ENCODE data around the gene DPEP2.

DNA sequence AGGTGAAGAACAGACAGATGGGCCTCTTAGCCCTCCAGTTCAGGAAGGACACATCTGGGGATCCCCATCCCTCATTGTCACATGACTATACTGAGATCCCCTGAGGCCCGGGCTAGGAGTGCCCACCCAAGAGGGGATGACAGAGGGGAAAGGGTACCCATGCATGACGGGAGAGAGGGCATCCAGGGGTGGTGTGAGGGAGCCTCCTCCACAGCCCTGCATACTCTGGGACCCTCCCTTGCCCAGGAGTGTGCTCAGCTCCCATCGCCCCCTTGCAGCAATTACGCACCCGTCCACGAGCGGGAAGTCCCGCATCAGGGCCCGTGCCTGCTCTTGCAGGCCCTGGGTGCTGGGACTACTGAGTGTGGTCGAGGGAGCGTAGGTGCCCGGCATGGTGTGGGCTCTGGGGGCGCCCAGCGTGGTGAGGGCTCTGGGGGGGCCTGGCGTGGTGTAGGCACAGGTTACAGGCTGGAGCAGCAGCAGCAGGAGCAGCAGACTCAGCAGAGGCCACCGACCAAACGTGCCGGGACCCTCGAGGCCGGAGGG, 6.5 kb downstream of the DPEP2 start:
- TF ChIP-seq, protein P1, sequence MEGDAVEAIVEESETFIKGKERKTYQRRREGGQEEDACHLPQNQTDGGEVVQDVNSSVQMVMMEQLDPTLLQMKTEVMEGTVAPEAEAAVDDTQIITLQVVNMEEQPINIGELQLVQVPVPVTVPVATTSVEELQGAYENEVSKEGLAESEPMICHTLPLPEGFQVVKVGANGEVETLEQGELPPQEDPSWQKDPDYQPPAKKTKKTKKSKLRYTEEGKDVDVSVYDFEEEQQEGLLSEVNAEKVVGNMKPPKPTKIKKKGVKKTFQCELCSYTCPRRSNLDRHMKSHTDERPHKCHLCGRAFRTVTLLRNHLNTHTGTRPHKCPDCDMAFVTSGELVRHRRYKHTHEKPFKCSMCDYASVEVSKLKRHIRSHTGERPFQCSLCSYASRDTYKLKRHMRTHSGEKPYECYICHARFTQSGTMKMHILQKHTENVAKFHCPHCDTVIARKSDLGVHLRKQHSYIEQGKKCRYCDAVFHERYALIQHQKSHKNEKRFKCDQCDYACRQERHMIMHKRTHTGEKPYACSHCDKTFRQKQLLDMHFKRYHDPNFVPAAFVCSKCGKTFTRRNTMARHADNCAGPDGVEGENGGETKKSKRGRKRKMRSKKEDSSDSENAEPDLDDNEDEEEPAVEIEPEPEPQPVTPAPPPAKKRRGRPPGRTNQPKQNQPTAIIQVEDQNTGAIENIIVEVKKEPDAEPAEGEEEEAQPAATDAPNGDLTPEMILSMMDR (conservative IDR thresholded peaks at IDR 0.05; ENCODE audit: low read length), result no peak
- no peak for TF ChIP-seq EZH2phosphoT487 (IDR thresholded peaks at IDR 0.05; ENCODE audit: borderline replicate concordance)

Data from Loucy (cell line).